Measurements from ENCODE around the gene CDT1.

DNA sequence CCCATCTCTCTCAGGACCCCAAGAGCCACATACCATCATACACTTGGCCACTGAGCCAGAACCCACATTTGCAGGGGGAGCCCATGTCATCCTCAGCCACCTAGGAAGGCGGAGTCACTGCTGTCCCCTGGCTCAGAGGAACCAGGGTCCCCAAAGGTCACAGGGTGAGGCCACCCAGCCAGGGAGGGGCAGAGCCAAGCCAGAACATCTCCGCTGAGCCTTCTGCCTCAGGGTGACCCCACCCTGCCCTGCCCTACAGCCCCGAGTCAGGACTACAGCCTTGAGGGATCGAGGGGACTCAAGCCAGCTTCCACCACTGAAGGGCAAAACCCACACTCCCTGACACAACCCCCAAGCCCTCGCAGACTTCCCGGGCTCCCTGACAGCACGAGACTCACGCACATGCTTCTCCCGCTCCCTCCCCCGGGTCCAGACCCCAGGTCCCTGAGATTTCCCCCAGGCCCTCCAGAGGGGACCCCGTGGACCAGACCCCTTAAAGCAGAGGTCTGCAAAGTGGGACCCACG, 36.0 kb upstream of the CDT1 start:
- TF ChIP-seq SIN3A (IDR thresholded peaks at IDR 0.05; ENCODE audit: borderline replicate concordance, low read depth, low read length) (no peak), CHD2 (IDR thresholded peaks at IDR 0.05; ENCODE audit: low read length, partially characterized antibody) (no peak), CTCF (IDR thresholded peaks at IDR 0.05) (no peak), RAD21 (IDR thresholded peaks at IDR 0.05; ENCODE audit: low read length) (no peak), FOXM1 (IDR thresholded peaks at IDR 0.05; ENCODE audit: low read depth) (no peak), SMC3 (IDR thresholded peaks at IDR 0.05; ENCODE audit: low read depth, low read length) (no peak), EZH2phosphoT487 (IDR thresholded peaks at IDR 0.05; ENCODE audit: borderline replicate concordance, low read depth) (no peak), USF1 (IDR thresholded peaks at IDR 0.05; ENCODE audit: borderline replicate concordance, low read depth) (no peak), TEAD4 (IDR thresholded peaks at IDR 0.05; ENCODE audit: borderline replicate concordance, insufficient read depth) (no peak), POLR2AphosphoS5 (IDR thresholded peaks at IDR 0.05; ENCODE audit: low read depth, low read length) (no peak), TAF1 (IDR thresholded peaks at IDR 0.05; ENCODE audit: borderline replicate concordance, low read depth, low read length) (no peak)
- TF ChIP-seq, protein P1, sequence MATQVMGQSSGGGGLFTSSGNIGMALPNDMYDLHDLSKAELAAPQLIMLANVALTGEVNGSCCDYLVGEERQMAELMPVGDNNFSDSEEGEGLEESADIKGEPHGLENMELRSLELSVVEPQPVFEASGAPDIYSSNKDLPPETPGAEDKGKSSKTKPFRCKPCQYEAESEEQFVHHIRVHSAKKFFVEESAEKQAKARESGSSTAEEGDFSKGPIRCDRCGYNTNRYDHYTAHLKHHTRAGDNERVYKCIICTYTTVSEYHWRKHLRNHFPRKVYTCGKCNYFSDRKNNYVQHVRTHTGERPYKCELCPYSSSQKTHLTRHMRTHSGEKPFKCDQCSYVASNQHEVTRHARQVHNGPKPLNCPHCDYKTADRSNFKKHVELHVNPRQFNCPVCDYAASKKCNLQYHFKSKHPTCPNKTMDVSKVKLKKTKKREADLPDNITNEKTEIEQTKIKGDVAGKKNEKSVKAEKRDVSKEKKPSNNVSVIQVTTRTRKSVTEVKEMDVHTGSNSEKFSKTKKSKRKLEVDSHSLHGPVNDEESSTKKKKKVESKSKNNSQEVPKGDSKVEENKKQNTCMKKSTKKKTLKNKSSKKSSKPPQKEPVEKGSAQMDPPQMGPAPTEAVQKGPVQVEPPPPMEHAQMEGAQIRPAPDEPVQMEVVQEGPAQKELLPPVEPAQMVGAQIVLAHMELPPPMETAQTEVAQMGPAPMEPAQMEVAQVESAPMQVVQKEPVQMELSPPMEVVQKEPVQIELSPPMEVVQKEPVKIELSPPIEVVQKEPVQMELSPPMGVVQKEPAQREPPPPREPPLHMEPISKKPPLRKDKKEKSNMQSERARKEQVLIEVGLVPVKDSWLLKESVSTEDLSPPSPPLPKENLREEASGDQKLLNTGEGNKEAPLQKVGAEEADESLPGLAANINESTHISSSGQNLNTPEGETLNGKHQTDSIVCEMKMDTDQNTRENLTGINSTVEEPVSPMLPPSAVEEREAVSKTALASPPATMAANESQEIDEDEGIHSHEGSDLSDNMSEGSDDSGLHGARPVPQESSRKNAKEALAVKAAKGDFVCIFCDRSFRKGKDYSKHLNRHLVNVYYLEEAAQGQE (IDR thresholded peaks at IDR 0.05; ENCODE audit: low read depth, low read length): no peak
- TF ChIP-seq, protein P2, sequence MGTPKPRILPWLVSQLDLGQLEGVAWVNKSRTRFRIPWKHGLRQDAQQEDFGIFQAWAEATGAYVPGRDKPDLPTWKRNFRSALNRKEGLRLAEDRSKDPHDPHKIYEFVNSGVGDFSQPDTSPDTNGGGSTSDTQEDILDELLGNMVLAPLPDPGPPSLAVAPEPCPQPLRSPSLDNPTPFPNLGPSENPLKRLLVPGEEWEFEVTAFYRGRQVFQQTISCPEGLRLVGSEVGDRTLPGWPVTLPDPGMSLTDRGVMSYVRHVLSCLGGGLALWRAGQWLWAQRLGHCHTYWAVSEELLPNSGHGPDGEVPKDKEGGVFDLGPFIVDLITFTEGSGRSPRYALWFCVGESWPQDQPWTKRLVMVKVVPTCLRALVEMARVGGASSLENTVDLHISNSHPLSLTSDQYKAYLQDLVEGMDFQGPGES (IDR thresholded peaks at IDR 0.05; ENCODE audit: low read depth, low read length): no peak

Measured in SK-N-SH (cell line).